SH-SY5Y (cell line): ENCODE data around the gene ECHS1.

Experiments
- GATA2 ChIP-seq: IDR thresholded peaks from 2 replicates; pipeline ENCODE4 v1.6.1; 2011; ENCODE audit warnings: mild to moderate bottlenecking, low read depth, low read length
- GATA3 ChIP-seq: IDR thresholded peaks from 2 replicates; pipeline ENCODE4 v1.6.1; 2011; ENCODE audit warnings: low read depth, mild to moderate bottlenecking, low read length, moderate library complexity

DNA sequence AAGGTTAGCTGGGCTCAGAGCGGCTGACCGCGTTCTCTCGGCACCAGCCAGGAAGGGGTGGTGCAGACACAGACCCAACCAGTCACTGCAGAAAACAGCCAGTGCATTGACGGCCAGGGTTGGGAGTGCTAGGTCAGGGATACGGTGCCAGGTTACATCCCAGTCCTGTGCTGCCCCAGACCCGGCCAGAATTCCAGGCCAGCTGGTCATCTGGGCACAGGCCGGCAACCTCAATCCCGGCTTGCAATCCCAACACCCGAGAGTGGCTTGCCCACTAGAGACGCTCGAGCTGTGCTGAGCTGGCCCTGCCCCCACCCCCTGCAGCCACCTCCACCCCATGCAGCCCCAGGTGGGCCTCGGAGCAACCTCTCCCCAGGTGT is 22.2 kb downstream of the ECHS1 start:
- TF ChIP-seq GATA2, result no peak
- no peak for TF ChIP-seq GATA3
